Stimulated activated CD8-positive, alpha-beta memory T cell treated with anti-CD3 and anti-CD28 coated beads, Interleukin-15, amount 100 ng/mL, for 48 hours (primary cell): ENCODE measurements around the gene MCEMP1.

Source experiments
- DNase-seq, 2 donors: peaks; one replicate each; pipeline ENCODE4 v3.0.0-alpha.2; 2020; ENCODE audit warnings: low read depth in 2 of 2

The MCEMP1 gene

DNA sequence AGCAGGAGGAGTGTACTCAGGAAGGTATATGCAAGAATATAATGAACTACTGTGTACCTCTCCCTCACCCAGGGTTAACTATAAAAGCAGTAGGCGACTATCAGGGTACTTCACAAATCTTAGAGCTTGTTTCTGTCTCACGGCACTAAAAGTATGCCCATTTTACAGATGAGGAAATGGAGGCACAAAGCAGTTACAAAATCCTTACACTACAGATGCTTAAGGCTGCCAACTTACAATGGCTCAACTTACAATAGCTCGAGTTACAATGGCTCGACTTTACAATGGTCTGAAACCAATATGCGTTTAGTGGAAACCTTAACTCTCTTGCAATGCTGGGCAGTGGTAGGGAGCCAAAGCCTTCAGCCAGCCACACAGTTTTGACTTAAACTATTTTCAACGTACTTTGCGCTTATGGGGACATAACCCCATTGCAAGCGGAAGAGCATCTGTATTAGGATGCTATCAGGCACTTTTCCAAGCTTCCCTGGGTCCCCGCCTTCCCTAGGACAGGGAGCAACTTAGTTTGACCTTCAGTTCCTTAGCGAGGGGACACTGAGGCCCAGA, 20.9 kb downstream of the MCEMP1 start:
- DNase-seq = no peak

DNA sequence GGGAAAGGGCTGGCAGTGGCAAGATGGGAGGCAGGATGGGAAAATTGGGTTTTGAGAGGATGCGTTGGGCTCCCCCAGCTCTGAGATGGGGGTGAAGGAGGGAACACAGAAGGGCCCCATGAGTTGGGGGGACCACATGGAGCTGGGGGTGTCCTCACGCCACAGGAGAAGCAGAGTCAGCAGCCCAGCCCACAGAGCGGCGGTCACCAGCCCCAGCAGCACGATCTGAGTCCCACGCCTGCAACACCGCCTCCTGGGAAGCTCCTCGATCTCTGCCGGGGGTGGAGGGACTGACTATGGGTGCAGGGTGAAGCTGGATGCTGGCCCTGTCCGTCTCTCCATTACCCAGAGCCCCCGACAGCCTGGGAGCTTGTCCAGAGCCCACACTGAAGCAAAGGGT, 21.7 kb downstream of the MCEMP1 start:
- no peak for DNase-seq

DNA sequence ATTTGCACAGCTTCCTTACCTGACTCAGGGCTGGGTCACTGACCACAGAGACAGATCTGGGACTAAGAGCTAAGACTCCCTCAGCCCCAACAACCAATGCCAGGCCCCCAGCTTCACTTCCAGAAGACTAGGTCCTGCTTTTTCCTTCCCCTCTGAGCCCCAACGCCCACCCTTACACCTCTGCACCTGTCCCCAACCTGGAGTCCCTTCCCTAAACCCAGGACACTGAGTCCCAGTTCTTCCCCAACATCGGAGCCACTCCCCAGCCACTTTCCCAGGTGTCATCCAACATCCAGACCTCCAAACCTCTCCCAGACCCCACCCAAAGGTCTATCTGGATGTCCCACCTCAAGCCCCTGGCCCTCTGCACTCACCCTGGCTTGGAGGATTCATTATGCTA, 22.1 kb downstream of the MCEMP1 start:
- DNase-seq = no peak

DNA sequence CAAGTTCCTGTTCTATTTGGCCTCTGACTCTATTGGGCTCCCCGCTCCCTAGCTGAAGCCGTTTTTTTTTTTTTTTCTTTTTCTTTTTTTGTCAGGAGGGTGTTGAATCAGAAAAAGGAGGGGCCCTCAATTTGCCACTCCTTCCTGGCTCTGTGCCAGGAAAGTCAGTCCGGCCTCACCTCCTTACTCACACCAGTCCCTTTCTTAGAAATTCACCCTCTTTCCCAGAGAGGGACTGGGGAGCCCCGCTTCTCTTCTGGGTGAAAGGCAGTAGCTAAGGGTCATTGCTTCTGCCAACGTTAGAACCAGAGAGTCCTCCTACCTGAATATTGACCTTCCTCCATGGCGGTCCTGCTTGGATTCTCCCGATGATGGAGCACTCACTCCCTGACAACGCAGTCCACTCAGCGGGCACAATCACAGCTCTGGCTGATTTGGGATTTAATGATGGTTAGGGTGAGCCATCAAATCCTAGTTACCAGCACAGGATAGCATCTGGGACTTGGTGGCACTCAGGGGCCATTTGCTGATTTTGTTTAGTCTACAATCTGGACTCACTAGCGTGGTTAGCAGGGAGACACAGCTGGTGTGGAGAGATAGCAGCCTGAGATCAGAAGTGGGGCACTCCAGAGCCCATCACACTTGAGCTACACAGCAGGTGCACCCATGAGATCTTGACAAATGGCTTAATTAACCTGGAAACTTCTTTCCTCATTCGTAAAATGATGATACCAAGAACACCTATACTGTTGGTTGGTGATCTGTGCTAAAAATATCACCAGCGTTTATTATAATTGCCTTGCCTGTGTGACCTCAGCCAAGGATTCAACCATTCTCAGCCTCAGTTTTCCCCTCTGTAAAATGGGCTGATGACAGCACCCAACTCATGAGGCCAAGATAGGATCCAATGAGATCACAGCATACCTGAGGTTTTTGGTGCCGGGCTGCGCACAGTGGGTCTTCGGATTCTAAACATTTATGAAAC, 22.8 kb downstream of the MCEMP1 start:
- DNase-seq = peak; percentile 53 to 61

DNA sequence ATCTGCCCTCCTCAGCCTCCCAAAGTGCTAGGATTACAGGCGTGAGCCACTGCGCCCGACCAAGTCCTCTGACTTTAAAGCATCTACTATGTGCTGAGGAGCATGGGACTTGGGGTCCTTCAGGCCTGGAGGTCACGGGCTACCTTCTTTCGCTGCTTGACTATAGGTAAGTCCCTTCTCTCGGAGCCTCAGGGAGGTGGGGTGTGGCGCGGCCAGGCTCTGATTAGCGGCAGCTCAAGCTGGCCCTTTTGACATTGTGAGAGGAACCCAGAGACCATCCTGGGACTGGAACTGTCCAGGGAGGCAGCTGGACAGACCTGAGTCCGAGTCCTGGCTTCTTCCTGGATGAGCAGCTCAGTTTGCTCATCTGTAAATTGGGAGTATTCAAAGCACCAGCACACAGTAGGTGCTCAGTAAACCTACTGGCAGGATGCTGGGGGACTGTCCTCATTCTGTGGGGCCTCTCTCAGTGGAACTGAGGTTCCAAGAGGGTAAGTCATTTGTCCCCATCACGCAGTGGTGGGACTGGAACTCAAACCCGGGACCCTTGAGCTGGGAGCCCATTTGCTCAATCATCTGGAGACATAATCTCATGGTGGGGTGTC, 24.3 kb downstream of the MCEMP1 start:
- DNase-seq = no peak

DNA sequence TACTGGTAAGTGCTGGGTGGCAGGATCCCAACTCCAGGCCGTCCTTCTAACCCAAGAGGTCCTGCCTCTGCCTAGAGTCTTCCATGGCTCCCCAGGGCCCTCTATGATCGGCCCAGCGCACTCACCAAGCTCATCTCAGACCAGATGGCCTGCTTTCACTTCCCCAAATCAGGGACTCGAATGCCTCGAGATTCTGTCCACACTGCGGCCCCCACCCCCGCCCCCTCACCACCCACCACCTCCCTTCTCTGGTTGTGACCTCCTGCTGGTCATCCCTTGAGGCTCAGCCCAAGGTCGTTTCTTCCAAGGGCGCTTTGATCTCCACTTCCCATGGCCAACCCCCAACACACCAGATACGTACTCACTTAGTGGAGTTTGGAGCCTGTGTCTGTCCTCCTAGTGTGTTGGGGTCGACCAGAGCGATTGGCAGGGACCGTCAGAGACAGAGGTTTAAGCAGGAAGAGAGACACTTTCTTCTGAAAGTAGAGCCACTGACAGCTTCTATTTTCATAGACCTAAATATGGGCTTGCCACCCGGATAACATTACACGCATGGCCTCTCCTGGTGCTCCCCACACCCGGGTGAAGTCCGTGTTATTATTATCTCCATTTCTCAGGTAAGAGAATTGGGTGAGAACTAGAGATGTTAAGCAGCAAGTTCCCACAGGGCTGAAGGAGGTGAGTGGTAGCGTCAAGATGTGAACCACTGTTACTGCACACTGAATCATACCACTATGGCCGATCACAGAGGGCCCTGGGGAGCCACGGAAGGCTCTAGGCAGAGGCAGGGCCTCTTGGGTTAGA, 25.0 kb downstream of the MCEMP1 start, which contains the start of gene FCER2:
FCER2 (minus strand) TSS at position 478 of the 804 bp plus-strand sequence. CDS start 2,371 bp downstream, outside the sequence.
- DNase-seq = no peak

DNA sequence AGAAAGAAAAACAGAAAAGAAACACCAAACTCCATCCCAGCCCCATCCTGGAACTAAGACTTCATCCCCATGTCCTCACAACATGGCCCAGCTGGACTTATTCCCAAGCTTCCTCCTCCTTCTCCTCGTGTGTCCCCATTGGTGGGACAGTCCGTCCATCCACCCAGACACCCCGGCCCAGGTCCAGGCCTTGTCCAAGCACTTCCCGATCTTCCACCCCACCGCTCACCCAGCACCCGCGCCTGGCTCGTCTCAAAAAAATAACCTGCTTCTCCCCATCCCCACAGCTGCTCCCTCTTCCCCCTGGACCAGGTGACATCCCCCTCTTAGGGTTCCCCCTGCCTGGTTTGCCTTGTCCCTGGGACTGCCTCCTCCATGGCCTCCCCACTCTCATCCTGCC, 26.4 kb downstream of the MCEMP1 start:
- DNase-seq = no peak

DNA sequence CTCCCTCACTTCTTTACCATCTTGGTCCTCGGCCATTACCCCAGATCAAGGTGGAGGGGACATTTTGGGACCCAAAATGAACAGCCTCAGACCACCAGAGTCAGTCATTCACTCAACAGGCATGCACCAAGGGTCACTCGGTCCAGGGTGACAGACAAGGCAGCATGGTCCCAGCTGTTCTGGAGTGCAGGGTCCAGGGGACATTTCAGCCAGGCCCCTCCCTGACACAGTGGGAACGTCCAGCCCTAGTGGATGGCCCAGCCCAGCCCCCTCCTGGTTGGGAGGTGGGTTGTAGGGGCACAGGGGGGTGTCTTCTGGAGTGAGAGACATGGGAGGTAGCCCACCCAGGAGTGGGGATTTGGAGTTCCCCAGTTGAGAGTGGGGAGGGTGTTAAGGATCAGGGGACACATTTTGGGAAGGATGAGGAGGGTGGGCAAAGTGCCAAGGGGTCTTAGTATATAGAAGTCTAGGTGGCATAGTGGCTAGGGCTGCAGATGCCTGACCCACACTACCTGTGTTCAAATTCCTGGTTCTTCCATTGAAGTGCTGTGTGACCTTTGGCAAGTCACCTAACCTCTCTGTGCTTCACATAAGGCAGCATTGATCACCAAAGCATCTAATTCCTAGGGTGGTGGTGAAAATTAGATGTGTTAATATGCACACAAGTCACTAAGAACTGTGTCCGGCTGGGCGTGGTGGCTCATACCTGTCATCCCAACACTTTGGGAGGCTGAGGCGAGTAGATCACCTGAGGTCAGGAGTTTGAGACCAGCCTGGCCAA, 27.6 kb downstream of the MCEMP1 start:
- no peak for DNase-seq

DNA sequence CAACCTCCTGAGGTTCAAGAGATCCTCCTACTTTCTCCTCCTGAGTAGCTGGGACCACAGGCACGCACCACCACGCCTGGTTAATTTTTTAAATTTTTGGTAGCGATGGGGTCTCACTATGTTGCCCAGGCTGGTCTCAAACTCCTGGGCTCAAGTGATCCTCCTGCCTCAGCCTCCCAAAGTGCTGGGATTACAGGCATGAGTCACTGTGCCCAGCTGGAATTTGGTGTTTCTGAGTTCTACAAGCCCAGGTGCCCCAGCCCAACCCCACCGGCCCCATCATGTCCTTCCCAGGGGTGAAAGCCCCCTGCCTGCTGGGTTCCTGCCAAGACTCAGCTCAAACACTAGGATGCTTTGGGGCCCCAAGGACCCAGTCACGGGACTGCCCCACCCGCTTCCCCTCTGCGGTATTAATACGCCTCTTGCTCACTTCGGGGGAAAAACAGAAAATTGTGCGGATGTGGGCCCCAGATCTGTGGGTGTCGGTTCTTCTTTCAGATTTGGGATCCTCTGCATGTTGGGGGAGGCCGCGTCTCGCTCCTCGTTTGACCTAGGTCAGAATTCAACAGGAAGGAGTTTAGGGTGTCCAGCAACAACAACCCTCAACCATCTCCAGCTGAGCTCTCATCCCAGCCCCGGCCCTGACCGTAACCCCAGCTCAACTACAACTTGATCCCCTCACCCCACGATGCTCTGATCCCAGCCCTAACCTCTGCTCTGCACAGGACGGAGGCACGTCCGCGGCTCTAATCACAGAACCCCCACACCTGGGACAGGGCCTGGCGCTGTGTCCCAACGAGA, 28.7 kb downstream of the MCEMP1 start:
- DNase-seq = peak; percentile 71 to 72

DNA sequence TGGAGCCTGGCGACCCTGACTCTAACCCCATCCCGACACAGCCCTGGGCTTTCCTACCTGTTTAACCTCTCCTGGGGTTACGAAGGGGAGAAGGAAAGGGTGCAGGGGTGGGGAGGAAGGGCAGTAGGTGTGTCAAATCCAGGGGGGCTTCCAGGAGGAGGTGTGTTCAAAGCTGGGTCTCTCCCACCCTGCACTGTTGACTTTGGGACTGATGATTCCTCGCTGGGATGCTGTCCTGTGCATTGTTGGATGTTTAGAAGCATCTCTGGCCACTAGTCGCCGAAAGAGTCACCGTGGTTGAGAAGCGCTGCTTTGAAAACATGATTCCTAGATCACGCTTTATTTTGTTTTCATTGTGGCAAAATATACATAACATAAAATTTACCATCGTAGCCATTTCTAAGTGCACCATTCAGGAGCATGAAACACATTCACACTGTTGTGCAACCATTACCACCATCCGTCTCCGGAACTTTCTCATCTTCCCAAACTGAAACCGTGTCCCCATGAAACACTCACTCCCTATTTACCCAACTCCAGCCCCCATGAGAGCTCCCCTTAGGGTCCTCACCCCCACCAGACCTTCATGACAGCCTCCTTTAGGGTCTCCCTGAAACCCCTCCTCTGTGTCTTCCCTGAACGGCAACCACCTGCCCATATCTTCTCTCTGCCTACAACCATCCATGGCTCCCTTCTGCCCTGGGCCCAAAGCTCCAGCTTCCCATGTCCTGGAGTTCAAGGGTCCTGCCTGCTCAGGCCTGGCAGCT, 29.5 kb downstream of the MCEMP1 start:
- no peak for DNase-seq

DNA sequence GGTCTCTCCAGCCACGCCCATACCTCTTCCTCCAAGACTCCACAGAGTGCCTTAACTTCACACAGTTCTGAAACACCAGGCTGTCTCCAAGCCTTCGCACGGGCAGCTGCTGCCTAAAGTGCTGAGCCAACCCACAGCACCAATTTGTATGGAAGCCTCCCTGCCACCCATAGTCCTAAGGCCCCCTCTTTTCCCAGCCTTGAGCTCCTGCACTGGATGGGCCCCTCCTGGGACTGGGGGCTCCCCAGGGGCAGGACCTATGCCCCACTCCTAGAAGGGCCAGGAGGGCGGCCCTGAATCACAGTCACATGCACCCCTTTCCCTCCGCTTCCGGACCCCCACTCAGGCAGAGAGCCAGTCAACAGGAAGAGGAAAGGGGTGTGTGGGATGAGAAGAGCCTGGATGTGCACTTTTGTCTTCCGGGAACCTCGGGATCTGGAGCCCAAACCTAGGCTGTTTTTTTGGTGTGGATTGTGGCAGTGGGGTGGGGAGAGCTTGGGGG, 30.1 kb downstream of the MCEMP1 start:
- DNase-seq = no peak

DNA sequence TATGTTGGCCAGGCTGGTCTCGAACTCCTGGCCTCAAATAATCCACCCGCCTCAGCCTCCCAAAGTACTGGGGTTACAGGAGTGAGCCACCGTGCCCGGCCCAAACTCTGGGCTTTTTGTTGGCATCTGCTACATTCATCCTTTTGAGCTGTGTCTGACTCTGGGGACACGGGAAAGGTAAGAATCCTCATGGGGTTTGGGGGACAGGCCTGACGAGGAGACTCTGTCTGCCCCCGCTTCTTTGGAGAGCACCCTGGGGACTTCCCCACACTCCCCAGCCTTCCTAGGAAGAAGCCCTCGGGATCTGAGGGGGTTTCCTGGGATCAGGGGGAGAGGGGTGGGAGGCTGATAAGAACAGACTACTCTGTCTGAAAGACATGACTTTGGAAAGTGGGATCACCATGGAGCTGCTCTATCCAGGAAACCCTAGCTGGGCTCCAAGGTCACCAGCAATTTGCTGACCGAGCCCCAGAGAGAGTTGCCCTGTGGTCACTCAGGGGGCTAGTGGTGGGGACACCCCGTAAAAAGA, 33.1 kb downstream of the MCEMP1 start:
- DNase-seq = no peak

DNA sequence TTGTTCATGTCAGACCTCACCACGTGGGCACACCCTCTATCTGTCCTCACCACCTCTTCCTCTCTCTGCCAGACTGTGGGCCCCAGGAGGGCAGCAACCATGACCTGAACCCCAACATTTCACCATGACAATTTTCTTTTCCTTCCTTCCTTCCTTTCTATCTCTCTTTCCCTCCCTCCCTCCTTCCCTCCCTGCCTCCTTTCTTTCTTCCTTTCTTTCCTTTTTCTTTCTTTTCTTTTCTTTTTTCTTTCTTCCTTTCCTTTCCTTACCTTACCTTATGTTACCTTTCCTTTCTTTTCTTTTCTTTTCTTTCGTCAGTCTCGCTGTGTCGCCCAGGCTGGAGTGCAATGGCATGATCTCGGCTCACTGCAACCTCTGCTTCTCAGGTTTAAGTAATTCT, 33.7 kb downstream of the MCEMP1 start:
- DNase-seq = no peak

DNA sequence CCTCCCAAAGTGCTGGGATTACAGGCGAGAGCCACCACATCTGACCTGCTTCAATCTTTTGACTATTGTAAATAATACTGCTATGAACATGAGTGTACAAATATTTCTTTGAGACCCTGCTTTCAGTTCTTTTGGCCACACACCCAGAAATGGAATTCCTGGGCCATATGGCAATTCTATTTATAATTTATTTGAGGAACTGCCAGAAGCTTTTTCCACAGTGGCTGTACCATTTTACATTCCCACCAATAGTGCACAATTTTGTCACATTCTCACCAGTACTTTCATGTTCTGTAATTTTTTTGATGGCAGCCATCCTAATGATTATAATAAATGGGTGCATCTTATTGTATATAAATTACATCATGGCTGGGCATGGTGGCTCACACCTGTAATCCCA, 38.8 kb downstream of the MCEMP1 start:
- no peak for DNase-seq

DNA sequence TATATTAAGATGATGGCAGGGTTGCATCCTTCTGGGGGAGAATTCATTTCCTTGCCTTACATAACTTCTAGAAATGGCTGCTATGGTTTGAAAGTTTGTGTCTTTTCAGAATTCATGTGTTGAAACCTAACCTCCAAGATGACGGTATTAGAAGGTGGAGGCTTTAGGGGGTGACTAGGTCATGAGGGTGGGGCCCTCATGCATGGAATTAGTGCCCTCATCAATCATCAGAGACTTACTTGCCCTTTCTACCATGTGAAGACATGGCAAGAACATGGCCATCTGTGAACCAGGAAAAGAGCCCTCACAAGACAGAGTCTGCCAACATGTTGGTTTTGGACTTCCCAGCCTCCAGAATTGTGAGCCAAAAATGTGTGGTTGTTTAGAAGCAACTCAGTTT, 39.9 kb downstream of the MCEMP1 start:
- no peak for DNase-seq

DNA sequence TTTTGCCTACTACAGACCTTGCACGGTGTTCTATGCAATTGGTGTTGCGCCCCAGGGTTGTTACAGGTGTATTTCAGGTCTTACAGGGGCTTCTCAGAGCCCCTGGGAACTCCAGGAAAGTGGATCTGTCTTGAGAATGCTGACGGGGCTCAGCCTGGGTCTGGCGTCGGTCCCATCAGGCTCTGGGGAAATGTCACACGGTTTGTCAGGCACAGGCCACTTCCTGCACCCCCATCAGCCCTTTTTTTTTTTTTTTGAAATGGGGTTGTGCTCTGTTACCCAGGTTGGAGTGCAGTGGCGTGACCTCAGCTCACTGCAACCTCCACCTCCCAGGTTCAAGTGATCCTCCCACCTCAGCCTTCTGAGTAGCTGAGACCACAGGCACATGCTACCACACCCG, 41.8 kb downstream of the MCEMP1 start:
- DNase-seq = no peak

DNA sequence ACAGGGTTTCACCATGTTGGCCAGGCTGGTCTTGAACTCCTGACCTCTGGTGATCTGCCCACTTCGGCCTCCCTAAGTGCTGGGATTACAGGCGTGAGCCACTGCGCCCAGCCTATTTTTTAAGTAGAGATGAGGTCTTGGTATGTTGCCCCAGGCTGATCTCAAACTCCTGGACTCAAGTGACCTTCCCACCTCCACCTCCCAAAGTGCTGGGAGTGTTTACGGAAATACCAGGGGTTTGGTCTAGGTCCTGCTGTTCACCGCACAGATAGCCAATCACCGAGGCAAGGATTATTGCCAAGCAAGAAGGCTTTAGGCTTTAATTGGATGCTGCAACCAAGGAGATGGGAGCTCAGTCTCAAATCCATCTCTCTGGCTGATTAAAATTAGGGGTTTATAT, 43.5 kb downstream of the MCEMP1 start:
- DNase-seq = no peak

DNA sequence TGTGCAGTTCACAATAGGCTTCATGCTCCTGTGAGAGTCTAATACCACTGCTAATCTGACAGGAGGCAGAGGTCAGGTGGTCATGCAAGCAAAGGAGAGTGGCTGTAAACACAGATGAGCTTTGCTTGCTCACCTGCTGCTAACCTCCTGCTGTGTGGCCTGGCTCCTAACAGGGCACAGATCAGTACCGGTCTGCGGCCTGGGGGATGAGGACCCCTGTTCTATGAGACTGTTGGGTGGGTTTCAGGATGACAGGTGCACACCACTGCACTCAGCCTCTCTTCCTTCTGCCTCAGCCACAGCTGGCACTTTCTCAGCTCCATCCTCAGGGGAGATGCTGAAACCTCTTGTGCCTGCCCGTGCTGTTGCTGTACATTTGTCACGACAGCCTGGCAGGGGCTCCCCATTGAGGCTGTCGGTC, 45.4 kb downstream of the MCEMP1 start:
- DNase-seq = no peak

DNA sequence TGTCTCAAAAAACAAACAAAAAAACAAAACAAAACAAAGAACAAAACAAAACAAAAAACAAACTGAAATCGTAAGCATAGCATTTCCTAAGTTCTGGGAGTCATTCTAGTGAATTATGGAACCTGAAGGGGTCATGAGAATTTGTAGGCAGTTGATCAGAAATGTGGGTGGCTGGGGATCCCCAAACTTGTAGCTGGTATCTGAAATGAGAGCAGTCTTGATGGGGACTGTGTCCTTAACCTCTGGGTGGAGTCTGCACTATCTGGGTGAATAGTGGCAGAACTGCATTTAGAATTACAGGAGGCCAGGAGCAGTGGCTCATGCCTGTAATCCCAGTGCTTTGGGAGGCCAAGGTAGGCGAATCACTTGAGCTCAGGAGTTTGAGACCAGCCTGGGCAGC, 48.9 kb downstream of the MCEMP1 start:
- DNase-seq = no peak
